HepG2 (cell line): ENCODE data around the gene PAPSS2. TPM values are rescaled to one million over a fixed set of nuclear protein-coding genes. Genes with fewer than 3 reads are reported as not detected.

Source experiments
- ATAC-seq: fragments of 200-7000 bp; cut with Tn5 transposase; 3 replicates; pipeline ENCODE4 v1.9.1; 2020; ENCODE audit warnings: mild to moderate bottlenecking, moderate library complexity
- BruUV-seq: library from RNA; stranded (reverse); fragments of 400-500 nt; replicated peaks from 2 replicates; lab custom pipeline; 2021; lab: Mats Ljungman, UMichigan
- CTCF ChIA-PET: fragments of 300-600 bp; formaldehyde crosslinking; extraction: SDS; loops from one replicate; lab custom pipeline; 2021; ENCODE audit warnings: low total read pairs, inconsistent platforms, low intra/inter-chr PET ratio; lab: Yijun Ruan, JAX
- POLR2A ChIA-PET: fragments of 350-600 bp; sonication (Branson Sonifier 250); formaldehyde crosslinking; loops from one replicate; lab custom pipeline; 2020; ENCODE audit warnings: antibody characterized with exemption, inconsistent platforms; lab: Yijun Ruan, JAX
- DNase-seq: peaks from one replicate; pipeline ENCODE4 v3.0.0-alpha.2; 2015; ENCODE audit warnings: low spot score
- FAIRE-seq: peaks from 3 replicates; lab custom pipeline; 2011; peaks lifted over from hg19 to GRCh38; lab: Jason Lieb, UNC
- H2AFZ ChIP-seq: one replicate; pipeline ENCODE4 v1.6.1; 2011; ENCODE audit warnings: low read length, inconsistent platforms
- H3K27ac ChIP-seq: fragments of 300-600 bp; 3 replicates; pipeline ENCODE4 v1.8.0; 2011; ENCODE audit warnings: mixed run types, mild to moderate bottlenecking, mixed read lengths, low read length, inconsistent platforms; ENCODE audit not compliant: insufficient read depth; ENCODE audit errors: extremely low read length
- H3K27me3 ChIP-seq, 2 experiments: fragments of 200-600 bp in 1 of 2; 2 replicates in 1 of 2; 3 replicates in 1 of 2; pipeline versions ENCODE4 v1.6.0 to v1.8.0; 2011; ENCODE audit warnings: low read length in 2 of 2, mild to moderate bottlenecking in 2 of 2, moderate library complexity in 2 of 2, inconsistent platforms in 1 of 2; ENCODE audit not compliant: insufficient read depth in 2 of 2, control insufficient read depth in 1 of 2
- H3K36me3 ChIP-seq, 2 experiments: fragments of 200-600 bp in 1 of 2; replicated peaks in 1 of 2; 2 replicates in 1 of 2; 3 replicates in 1 of 2; pipeline versions ENCODE4 v1.5.1 to v1.8.0; 2011; ENCODE audit warnings: low read length in 2 of 2, inconsistent platforms in 1 of 2; ENCODE audit not compliant: insufficient read depth in 2 of 2, control insufficient read depth in 1 of 2
- H3K4me1 ChIP-seq: 2 replicates; pipeline ENCODE4 v1.5.1; 2012; ENCODE audit warnings: low read length, inconsistent platforms; ENCODE audit not compliant: insufficient read depth
- H3K4me2 ChIP-seq: 2 replicates; pipeline ENCODE4 v1.6.0; 2011; ENCODE audit warnings: low read depth, low read length, inconsistent platforms
- H3K4me3 ChIP-seq, 3 experiments: fragments of 200-600 bp in 1 of 3; sonication (generic), shearing (Covaris generic) in 1 of 3; replicated peaks in 1 of 3; 2 replicates each; pipeline ENCODE4 v1.5.1; 2011 to 2016; ENCODE audit warnings: low read length in 3 of 3, inconsistent platforms in 2 of 3, low read depth in 2 of 3, mild to moderate bottlenecking in 2 of 3, control low read depth in 1 of 3, mixed read lengths in 1 of 3; ENCODE audit not compliant: insufficient read depth in 1 of 3
- H3K79me2 ChIP-seq: one replicate; pipeline ENCODE4 v1.6.1; 2011; ENCODE audit warnings: low read length, inconsistent platforms; ENCODE audit not compliant: insufficient read depth
- H3K9ac ChIP-seq: 2 replicates; pipeline ENCODE4 v1.6.0; 2011; ENCODE audit warnings: mild to moderate bottlenecking, low read depth, low read length, inconsistent platforms; ENCODE audit not compliant: insufficient read depth
- H3K9me3 ChIP-seq: 2 replicates; pipeline ENCODE4 v1.5.1; 2012; ENCODE audit warnings: mild to moderate bottlenecking, low read length
- H4K20me1 ChIP-seq: 2 replicates; pipeline ENCODE4 v1.6.0; 2011; ENCODE audit warnings: inconsistent platforms, mild to moderate bottlenecking, low read length, moderate library complexity; ENCODE audit not compliant: insufficient read depth
- GABPB1 ChIP-seq: IDR thresholded peaks from 2 replicates; pipeline ENCODE4 v1.6.1; 2016; ENCODE audit warnings: mild to moderate bottlenecking, missing genetic modification reagents, moderate library complexity, missing compliant biosample characterization
- HNF4G ChIP-seq, 2 experiments: sonication (generic) in 1 of 2; formaldehyde crosslinking in 1 of 2; IDR thresholded peaks; 2 replicates each; pipeline versions ENCODE4 v1.4.0 to v1.6.1; 2011 to 2020; ENCODE audit warnings: borderline replicate concordance in 2 of 2, low read depth in 2 of 2, mild to moderate bottlenecking in 2 of 2, low read length in 1 of 2, missing genetic modification reagents in 1 of 2, moderate library complexity in 1 of 2
- NAIF1 ChIP-seq: sonication (generic); formaldehyde crosslinking; IDR thresholded peaks from 2 replicates; pipeline ENCODE4 v1.5.0; 2020; ENCODE audit warnings: mild to moderate bottlenecking, missing genetic modification reagents, borderline replicate concordance
- NCOR1 ChIP-seq: fragments of 200-600 bp; sonication (generic); IDR thresholded peaks from 2 replicates; pipeline ENCODE4 v1.7.0; 2017; ENCODE audit warnings: antibody characterized with exemption, low read length, borderline replicate concordance
- RAD51 ChIP-seq: fragments of 450-650 bp; IDR thresholded peaks from 2 replicates; pipeline ENCODE4 v1.6.1; 2016; ENCODE audit warnings: borderline replicate concordance
- RARG ChIP-seq: sonication (generic); formaldehyde crosslinking; IDR thresholded peaks from 2 replicates; pipeline ENCODE4 v1.4.0; 2020; ENCODE audit warnings: low read depth, mild to moderate bottlenecking, missing genetic modification reagents
- RBAK ChIP-seq: sonication (generic); formaldehyde crosslinking; IDR thresholded peaks from 2 replicates; pipeline ENCODE4 v1.5.1; 2020; ENCODE audit warnings: mild to moderate bottlenecking, missing genetic modification reagents
- RXRB ChIP-seq: IDR thresholded peaks from 2 replicates; pipeline ENCODE4 v1.6.1; 2016; ENCODE audit warnings: borderline replicate concordance, missing genetic modification reagents, missing compliant biosample characterization
- SRSF4 ChIP-seq: fragments of 200-400 bp; formaldehyde crosslinking; IDR thresholded peaks from one replicate; pipeline ENCODE4 v1.6.1; 2018; ENCODE audit warnings: mild to moderate bottlenecking, low read depth, low read length, moderate library complexity; ENCODE audit not compliant: poor library complexity, severe bottlenecking
- U2AF1 ChIP-seq: fragments of 200-400 bp; formaldehyde crosslinking; optimal IDR thresholded peaks from 2 replicates; pipeline ENCODE3; 2017; ENCODE audit warnings: mild to moderate bottlenecking, low read depth, low read length
- U2AF2 ChIP-seq: fragments of 200-400 bp; formaldehyde crosslinking; IDR thresholded peaks from 2 replicates; pipeline ENCODE4 v1.6.1; 2017; ENCODE audit warnings: low read depth, mild to moderate bottlenecking, low read length
- ZBTB42 ChIP-seq: sonication (generic); formaldehyde crosslinking; IDR thresholded peaks from 2 replicates; pipeline ENCODE4 v1.5.0; 2020; ENCODE audit warnings: mild to moderate bottlenecking, missing genetic modification reagents
- ZKSCAN5 ChIP-seq: sonication (generic); formaldehyde crosslinking; IDR thresholded peaks from 2 replicates; pipeline ENCODE4 v1.5.1; 2020; ENCODE audit warnings: mild to moderate bottlenecking, missing genetic modification reagents
- ZNF121 ChIP-seq: sonication (generic); formaldehyde crosslinking; IDR thresholded peaks from 2 replicates; pipeline ENCODE4 v1.5.0; 2020; ENCODE audit warnings: mild to moderate bottlenecking, missing genetic modification reagents
- ZNF230 ChIP-seq: sonication (generic); formaldehyde crosslinking; IDR thresholded peaks from 2 replicates; pipeline ENCODE4 v1.4.0; 2020; ENCODE audit warnings: mild to moderate bottlenecking, missing genetic modification reagents
- ZNF296 ChIP-seq: sonication (generic); formaldehyde crosslinking; conservative IDR thresholded peaks from 2 replicates; pipeline ENCODE4 v1.5.0; 2020; ENCODE audit warnings: mild to moderate bottlenecking, missing genetic modification reagents
- ZNF3 ChIP-seq: IDR thresholded peaks from 2 replicates; pipeline ENCODE4 v1.7.0; 2017; ENCODE audit warnings: inconsistent platforms
- ZNF503 ChIP-seq: sonication (generic); formaldehyde crosslinking; IDR thresholded peaks from 2 replicates; pipeline ENCODE4 v1.4.0; 2020; ENCODE audit warnings: missing genetic modification reagents
- ZNF709 ChIP-seq: sonication (generic); formaldehyde crosslinking; IDR thresholded peaks from 2 replicates; pipeline ENCODE4 v1.5.0; 2020; ENCODE audit warnings: mild to moderate bottlenecking, missing genetic modification reagents
- ZNF768 ChIP-seq: sonication (generic); formaldehyde crosslinking; IDR thresholded peaks from 2 replicates; pipeline ENCODE4 v1.4.0; 2020; ENCODE audit warnings: missing genetic modification reagents
- ZNF883 ChIP-seq: sonication (generic); formaldehyde crosslinking; IDR thresholded peaks from 2 replicates; pipeline ENCODE4 v1.5.1; 2020; ENCODE audit warnings: mild to moderate bottlenecking, missing genetic modification reagents; ENCODE audit errors: not compliant biosample characterization
- ZZZ3 ChIP-seq: sonication (generic); formaldehyde crosslinking; IDR thresholded peaks from 2 replicates; pipeline ENCODE4 v1.4.0; 2020; ENCODE audit warnings: missing genetic modification reagents, mild to moderate bottlenecking, borderline replicate concordance
- WGBS: methylation state at CpG from one replicate; pipeline ENCODE4 v1.1.6; 2017; ENCODE audit warnings: low lambda C conversion rate; 5-methylcytosine and 5-hydroxymethylcytosine counted together
- in situ Hi-C: cut with HindIII; loops from 2 replicates; pipeline ENCODE4 v1.10.0; 2017; ENCODE audit warnings: low pct_unique_long_range_greater_than_20kb; ENCODE audit not compliant: extremely low pct_ligation_motif_present
- intact Hi-C: fragments of 100-400 bp; cut with micrococcal nuclease; formaldehyde crosslinking; loops from one replicate; pipeline ENCODE4 v1.10.0; 2022; ENCODE audit not compliant: unreplicated experiment
- polyA plus RNA-seq, 8 experiments: library from polyadenylated mRNA; depleted of rRNA in 3 of 8; stranded (reverse) in 7 of 8; unstranded in 1 of 8; fragments of >200 nt; fragmentation: Illumina TruSeq in 4 of 8; extraction: Trizol in 4 of 8; gene quantifications; 2 replicates each; pipeline versions ENCODE4 v1.2.1 to v1.2.3, GENCODE V29; 2011 to 2016; ENCODE audit warnings: low read depth in 4 of 8, missing spikeins in 1 of 8, mixed read lengths in 1 of 8; ENCODE audit not compliant: insufficient read depth in 1 of 8
- total RNA-seq, 5 experiments: library from RNA; depleted of rRNA; stranded (reverse); fragments of >200 nt; fragmentation: Illumina TruSeq; extraction: Trizol; gene quantifications; 2 replicates each; pipeline ENCODE4 v1.2.3, GENCODE V29; 2016; ENCODE audit warnings: low read depth in 1 of 5

The PAPSS2 gene
- total and polyA plus RNA-seq, 2 of the 13 experiments (the other 11 are each of a cell fraction or from before 2014, with no cell fraction given) = 0.11 to 0.12 TPM

GRCh38 chr10:87752566-87752965 is 92.9 kb downstream of the PAPSS2 start (continued):
- no peak for TF ChIP-seq RARG (CRISPR knock-in tag)
- no peak for TF ChIP-seq HNF4G (IDR thresholded peaks at IDR 0.05; ENCODE audit: borderline replicate concordance, low read depth, low read length)
- no peak for TF ChIP-seq HNF4G (CRISPR knock-in tag; IDR thresholded peaks at IDR 0.05; ENCODE audit: borderline replicate concordance, low read depth)
- no peak for TF ChIP-seq U2AF1
- TF ChIP-seq ZNF768 (CRISPR knock-in tag) = no peak
- TF ChIP-seq, all 625 proteins: peak for 0

- H3K4me3 ChIP-seq = no peak overlapping the region
- no peaks in the 10 kb centered on the region for H3K9me3 ChIP-seq
- H2AFZ ChIP-seq = no peak overlapping the region
- 0 out of 2 replicates have a peak, but pooled peaks cover 5% of the 10 kb centered on the region for H3K4me1 ChIP-seq
- no peak; the same call in 2 of the 3 replicates for ATAC-seq
- WGBS = 87% methylated on average over 8 of the region's 8 CpGs
- no peaks in the 10 kb centered on the region for H3K79me2 ChIP-seq
- no peak for DNase-seq
- BruUV-seq = no TSS peak
- no peak for FAIRE-seq
- peaks cover 3 to 18% of the 10 kb centered on the region in 2 experiments; a peak in 3 of 5 replicates for H3K36me3 ChIP-seq
- no peaks in the 10 kb centered on the region for H4K20me1 ChIP-seq
- H3K9ac ChIP-seq = no peak overlapping the region
- POLR2A ChIA-PET = no interaction called here
- no peaks in the 10 kb centered on the region for H3K27me3 ChIP-seq
- H3K4me2 ChIP-seq = no peak overlapping the region
- intact Hi-C loops = no loop called here
- CTCF ChIA-PET = no interaction called here
- in situ Hi-C loops = no loop called here
- no peak overlapping the region for H3K27ac ChIP-seq
- TF ChIP-seq NCOR1 (no peak), ZNF230 (CRISPR knock-in tag) (no peak), ZNF121 (no peak), ZNF296 (CRISPR knock-in tag) (no peak), NAIF1 (CRISPR knock-in tag) (no peak), SRSF4 (no peak), RXRB (no peak), U2AF2 (no peak), GABPB1 (CRISPR knock-in tag) (no peak), ZKSCAN5 (no peak), ZNF883 (CRISPR knock-in tag) (no peak), ZNF3 (no peak), ZNF503 (CRISPR knock-in tag) (no peak), ZBTB42 (CRISPR knock-in tag) (no peak), RAD51 (no peak), ZZZ3 (CRISPR knock-in tag) (no peak), ZNF709 (CRISPR knock-in tag) (no peak), RBAK (CRISPR knock-in tag) (no peak)
Observed at GRCh38 chr10:87753995-87754866, 94.6 kb downstream of the PAPSS2 start.
